CD8-positive, alpha-beta memory T cell (primary cell): ENCODE data around the gene AGPAT2. TPM values are rescaled to one million over a fixed set of nuclear protein-coding genes. Genes with fewer than 3 reads are reported as not detected.

Source experiments
- CTCF ChIA-PET: fragments of 350-600 bp; sonication (Branson Sonifier 250); formaldehyde crosslinking; loops from one replicate; lab custom pipeline; 2021; ENCODE audit warnings: antibody characterized with exemption; lab: Charles Lee
- POLR2A ChIA-PET: fragments of 350-600 bp; sonication (Branson Sonifier 250); formaldehyde crosslinking; loops from one replicate; lab custom pipeline; 2021; ENCODE audit warnings: antibody characterized with exemption; lab: Charles Lee
- DNase-seq, 5 donors: peaks; one replicate each; pipeline versions ENCODE4 v3.0.0 to v3.0.0-alpha.2; 2020 to 2022; ENCODE audit warnings: mixed read lengths in 1 of 5
- H3K27ac ChIP-seq: one replicate; pipeline ENCODE4 v1.7.0; 2013; ENCODE audit warnings: low read depth, mild to moderate bottlenecking, low read length, moderate library complexity
- H3K27me3 ChIP-seq: 2 replicates; pipeline ENCODE4 v1.7.0; 2013; ENCODE audit warnings: low read length, mild to moderate bottlenecking; ENCODE audit not compliant: insufficient read depth, poor library complexity, severe bottlenecking
- H3K36me3 ChIP-seq: 2 replicates; pipeline ENCODE4 v1.7.0; 2013; ENCODE audit warnings: mild to moderate bottlenecking, low read length, moderate library complexity; ENCODE audit not compliant: insufficient read depth
- H3K4me1 ChIP-seq: 2 replicates; pipeline ENCODE4 v1.7.0; 2013; ENCODE audit warnings: mild to moderate bottlenecking, low read length, moderate library complexity; ENCODE audit not compliant: insufficient read depth
- H3K4me3 ChIP-seq: 2 replicates; pipeline ENCODE4 v1.7.0; 2013; ENCODE audit warnings: mild to moderate bottlenecking, low read length
- H3K9me3 ChIP-seq: 2 replicates; pipeline ENCODE4 v1.7.0; 2013; ENCODE audit warnings: mild to moderate bottlenecking, low read length
- H3K27ac Mint-ChIP-seq, 8 donors: one replicate each; pipeline ENCODE4 v1.8.0; 2020 to 2021; ENCODE audit warnings: mixed read lengths in 8 of 8, mild to moderate bottlenecking in 6 of 8, inconsistent platforms in 3 of 8, moderate library complexity in 3 of 8
- H3K27me3 Mint-ChIP-seq, 2 donors: one replicate each; pipeline ENCODE4 v1.8.0; 2020 to 2021; ENCODE audit warnings: mixed read lengths in 2 of 2, mild to moderate bottlenecking in 1 of 2, moderate library complexity in 1 of 2
- H3K36me3 Mint-ChIP-seq, 3 donors: one replicate each; pipeline ENCODE4 v1.8.0; 2020 to 2021; ENCODE audit warnings: mixed read lengths in 3 of 3, inconsistent platforms in 1 of 3, mild to moderate bottlenecking in 1 of 3
- H3K4me1 Mint-ChIP-seq, 3 donors: one replicate each; pipeline ENCODE4 v1.8.0; 2020 to 2021; ENCODE audit warnings: mixed read lengths in 3 of 3, inconsistent platforms in 1 of 3, mild to moderate bottlenecking in 1 of 3
- H3K4me3 Mint-ChIP-seq, 7 donors: one replicate each; pipeline ENCODE4 v1.8.0; 2020 to 2021; ENCODE audit warnings: mixed read lengths in 7 of 7, mild to moderate bottlenecking in 6 of 7, moderate library complexity in 4 of 7, inconsistent platforms in 2 of 7
- H3K9me3 Mint-ChIP-seq, 5 donors: one replicate each; pipeline ENCODE4 v1.8.0; 2020 to 2022; ENCODE audit warnings: mixed read lengths in 5 of 5, mild to moderate bottlenecking in 3 of 5, moderate library complexity in 2 of 5, inconsistent platforms in 1 of 5
- polyA plus RNA-seq: library from polyadenylated mRNA; unstranded; fragments of 300-500 nt; fragmentation: Illumina TruSeq; gene quantifications from one replicate; pipeline ENCODE4 v1.2.3, GENCODE V29; 2021
- total RNA-seq, 2 experiments: library from RNA; stranded (reverse); gene quantifications; one replicate each; pipeline ENCODE4 v1.2.3, GENCODE V29; 2021

AGPAT2 gene
- total and polyA plus RNA-seq, 3 experiments from 2014 or later: 17.4 to 32.5 (median 18.4) TPM

DNA sequence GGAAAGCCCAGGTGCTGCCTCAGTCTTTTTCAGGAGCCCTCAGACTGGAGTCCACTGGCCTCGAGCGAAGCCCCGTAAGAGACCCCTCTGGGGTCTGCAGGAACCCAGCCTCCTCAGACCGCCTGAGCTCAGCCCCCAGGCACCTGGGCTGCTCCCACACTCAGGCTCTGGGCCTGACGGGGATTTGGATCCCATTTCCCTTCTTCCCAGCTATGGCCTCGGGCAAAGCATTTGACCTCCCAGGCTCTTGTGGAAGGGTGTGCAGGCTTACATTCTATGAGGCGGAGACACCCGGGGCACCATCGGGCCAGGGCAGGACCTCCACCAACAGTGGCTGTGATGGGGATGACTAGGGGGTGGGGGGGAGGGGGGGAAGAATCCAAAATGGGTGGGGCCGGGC is 4.5 kb downstream of the AGPAT2 start:
- no peak for DNase-seq
- ChIA-PET POLR2A (no interaction called here), CTCF (interaction anchor here (1.2 kb wide), 1 partner anchor 11 kb away, joined by 5 read pairs; no protein-coding TSS in a partner anchor)
- Mint-ChIP-seq H3K9me3 (no peaks in the 10 kb centered on the region), H3K27me3 (no peaks in the 10 kb centered on the region), H3K4me1 (peaks cover 0 to 8% (median 2%) of the 10 kb centered on the region in 3 donors), H3K27ac (no peak overlapping the region), H3K36me3 (no peaks in the 10 kb centered on the region), H3K4me3 (no peak overlapping the region)
- Histone ChIP-seq H3K9me3 (no peaks in the 10 kb centered on the region), H3K27ac (no peak overlapping the region), H3K4me3 (no peak overlapping the region), H3K4me1 (peaks cover 11% of the 10 kb centered on the region), H3K36me3 (no peaks in the 10 kb centered on the region), H3K27me3 (no peaks in the 10 kb centered on the region)

DNA sequence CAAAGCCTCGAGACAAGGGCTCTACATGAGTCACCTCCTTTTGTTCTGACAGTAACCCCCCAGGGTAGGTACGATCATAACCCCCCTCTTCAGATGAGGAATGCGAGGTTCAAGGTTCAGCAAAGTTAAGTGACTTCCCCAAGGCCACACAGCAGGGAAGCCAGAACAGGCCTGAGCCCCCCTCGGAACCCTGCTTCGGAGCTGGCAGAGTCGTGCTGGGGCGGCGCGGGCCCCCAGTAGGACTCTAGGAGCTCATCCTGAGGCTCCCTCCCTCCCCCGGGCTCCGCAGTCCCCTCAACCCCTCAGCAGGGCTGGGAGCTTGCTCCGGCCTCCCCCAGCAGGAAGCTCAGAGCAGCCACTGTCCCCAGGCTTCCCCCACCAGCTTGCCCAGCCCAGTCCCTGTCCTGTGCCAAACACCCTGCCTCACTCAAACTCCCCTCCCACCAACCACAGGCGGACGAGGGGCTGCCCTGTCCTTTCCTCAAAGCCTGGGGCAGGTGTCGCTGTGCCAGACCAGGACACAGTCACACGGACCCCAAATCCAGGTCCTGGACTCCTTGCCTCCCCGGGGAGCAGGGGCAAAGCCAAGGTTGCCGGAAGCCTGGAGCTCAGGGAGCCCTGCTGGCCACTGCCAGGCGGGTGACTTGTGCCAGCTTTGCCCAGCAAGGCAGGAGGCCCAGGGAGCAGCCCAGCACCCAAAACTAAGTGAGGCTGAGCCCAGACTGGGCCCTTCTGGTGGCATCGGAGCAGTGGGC is 5.1 kb downstream of the AGPAT2 start:
- Histone ChIP-seq H3K36me3 (no peaks in the 10 kb centered on the region), H3K27ac (no peak overlapping the region), H3K9me3 (no peaks in the 10 kb centered on the region), H3K4me1 (peaks cover 11% of the 10 kb centered on the region), H3K4me3 (no peak overlapping the region), H3K27me3 (no peaks in the 10 kb centered on the region)
- Mint-ChIP-seq H3K36me3 (no peaks in the 10 kb centered on the region), H3K4me1 (peaks cover 0 to 8% (median 2%) of the 10 kb centered on the region in 3 donors), H3K9me3 (no peaks in the 10 kb centered on the region), H3K27me3 (no peaks in the 10 kb centered on the region), H3K27ac (peak overlapping the region in 1 of 8 donors; percentile 60), H3K4me3 (no peak overlapping the region)
- POLR2A ChIA-PET: no interaction called here
- no peak for DNase-seq
- CTCF ChIA-PET: interaction anchor here (1.2 kb wide), 1 partner anchor 10 kb away, joined by 5 read pairs; no protein-coding TSS in a partner anchor

DNA sequence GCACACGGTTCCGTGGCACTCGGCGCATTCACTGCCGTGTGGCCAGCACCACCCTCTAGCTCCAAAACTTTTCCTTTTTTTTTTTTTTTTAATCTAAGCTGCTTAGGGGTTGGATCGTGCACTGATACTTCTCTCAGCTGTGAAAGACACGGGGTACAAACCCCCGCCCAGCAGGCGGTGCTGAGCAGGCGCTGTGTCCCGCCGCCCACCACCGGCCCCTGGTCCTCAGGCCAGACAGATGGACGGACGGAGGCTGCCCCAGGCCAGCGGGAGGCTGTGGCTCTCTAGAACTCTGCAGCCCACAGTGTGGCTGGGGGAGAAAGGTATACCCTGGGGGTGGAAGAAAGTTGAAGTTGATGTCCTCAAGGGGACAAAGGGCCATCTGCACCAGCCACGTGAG is 6.2 kb downstream of the AGPAT2 start:
- Mint-ChIP-seq H3K27me3 (no peaks in the 10 kb centered on the region), H3K4me3 (no peak overlapping the region), H3K9me3 (no peaks in the 10 kb centered on the region), H3K4me1 (peaks cover 0 to 3% (median 0%) of the 10 kb centered on the region in 3 donors), H3K36me3 (peaks cover 0 to 3% (median 0%) of the 10 kb centered on the region in 3 donors), H3K27ac (peak overlapping the region in 1 of 8 donors; percentile 93)
- Histone ChIP-seq H3K4me3 (no peak overlapping the region), H3K36me3 (no peaks in the 10 kb centered on the region), H3K27ac (no peak overlapping the region), H3K9me3 (no peaks in the 10 kb centered on the region), H3K4me1 (peaks cover 6% of the 10 kb centered on the region), H3K27me3 (no peaks in the 10 kb centered on the region)
- ChIA-PET CTCF (no interaction called here), POLR2A (no interaction called here)
- DNase-seq: no peak

DNA sequence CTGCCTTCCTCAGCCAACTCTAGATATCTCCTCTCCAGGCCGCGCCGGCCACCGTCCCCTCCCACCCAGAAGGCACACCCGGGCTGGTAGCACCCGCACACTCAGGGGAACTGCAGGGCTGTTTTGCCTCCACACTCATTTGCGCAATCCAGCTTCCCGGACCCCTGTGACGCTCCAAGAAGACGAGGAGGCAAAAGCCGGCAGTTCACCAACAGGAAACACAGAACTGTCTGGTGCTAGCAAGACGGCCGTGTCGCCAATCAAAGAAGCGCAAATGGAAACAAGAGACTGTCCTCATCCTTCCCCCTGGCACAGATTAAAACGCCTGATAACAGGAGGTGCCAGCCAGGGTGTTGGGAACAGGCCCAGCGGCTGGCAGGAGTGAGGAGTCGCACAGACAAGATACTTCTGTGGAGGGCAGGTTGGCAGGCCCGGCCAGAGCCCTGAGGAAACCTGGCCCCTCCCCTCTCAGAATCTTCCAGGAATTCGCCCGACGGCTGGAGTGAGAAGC is 7.8 kb downstream of the AGPAT2 start:
- Histone ChIP-seq H3K27me3 (no peaks in the 10 kb centered on the region), H3K9me3 (no peaks in the 10 kb centered on the region), H3K27ac (no peak overlapping the region), H3K36me3 (no peaks in the 10 kb centered on the region), H3K4me3 (no peak overlapping the region), H3K4me1 (no peaks in the 10 kb centered on the region)
- no peak for DNase-seq
- H3K4me3 Mint-ChIP-seq: no peak overlapping the region
- H3K9me3 Mint-ChIP-seq: no peaks in the 10 kb centered on the region
- CTCF ChIA-PET: no interaction called here
- no peaks in the 10 kb centered on the region for H3K27me3 Mint-ChIP-seq
- no peaks in the 10 kb centered on the region for H3K4me1 Mint-ChIP-seq
- H3K36me3 Mint-ChIP-seq: peaks cover 0 to 5% (median 0%) of the 10 kb centered on the region in 3 donors
- H3K27ac Mint-ChIP-seq: peak overlapping the region in 2 of 8 donors; percentile 30 to 83
- POLR2A ChIA-PET: no interaction called here

DNA sequence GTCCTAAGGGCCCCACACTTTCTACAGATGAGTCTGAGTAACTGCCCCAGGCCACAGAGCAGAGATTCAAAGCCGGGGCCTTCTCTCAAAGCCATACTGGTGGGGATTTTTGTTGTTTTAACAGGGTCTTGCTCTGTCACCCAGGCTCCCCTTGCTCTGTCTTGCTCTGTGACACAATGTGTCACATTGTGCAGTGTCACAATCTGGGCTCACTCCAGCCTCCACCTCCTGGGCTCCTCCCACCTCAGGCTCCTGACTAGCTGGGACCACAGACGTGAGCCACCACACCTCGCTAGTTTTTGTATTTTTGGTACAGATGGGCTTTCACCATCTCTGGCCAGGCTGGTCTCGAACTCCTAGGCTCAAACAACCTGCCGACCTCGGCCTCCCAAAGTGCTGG is 8.6 kb downstream of the AGPAT2 start:
- Histone ChIP-seq H3K4me3 (no peak overlapping the region), H3K27me3 (no peaks in the 10 kb centered on the region), H3K9me3 (no peaks in the 10 kb centered on the region), H3K36me3 (no peaks in the 10 kb centered on the region), H3K27ac (no peak overlapping the region), H3K4me1 (no peaks in the 10 kb centered on the region)
- Mint-ChIP-seq H3K27ac (peak overlapping the region in 1 of 8 donors; percentile 23), H3K9me3 (no peaks in the 10 kb centered on the region), H3K36me3 (peaks cover 0 to 10% (median 0%) of the 10 kb centered on the region in 3 donors), H3K4me1 (no peaks in the 10 kb centered on the region), H3K4me3 (no peak overlapping the region), H3K27me3 (no peaks in the 10 kb centered on the region)
- ChIA-PET CTCF (no interaction called here), POLR2A (no interaction called here)
- DNase-seq: no peak

DNA sequence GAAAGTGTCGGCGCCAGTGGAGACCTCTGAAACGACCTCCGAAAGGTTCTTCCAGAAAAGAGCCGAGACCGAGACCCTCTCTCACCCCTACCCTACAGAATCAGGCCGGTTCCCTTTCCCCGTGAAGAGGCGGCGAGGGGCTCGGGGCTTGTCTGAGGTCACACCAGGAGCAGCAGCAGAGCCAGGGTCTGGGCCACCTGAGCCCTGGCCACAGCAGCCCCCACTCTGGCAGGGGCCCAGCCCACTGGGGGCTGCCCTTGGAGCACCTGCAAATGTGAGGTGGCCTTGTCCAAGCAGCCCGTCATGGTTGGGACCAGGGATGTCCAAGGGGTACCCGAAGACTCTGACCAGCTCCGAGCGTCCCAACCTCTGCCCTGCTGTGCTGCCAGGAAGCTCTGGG is 9.2 kb downstream of the AGPAT2 start:
- H3K9me3 Mint-ChIP-seq: no peaks in the 10 kb centered on the region

DNA sequence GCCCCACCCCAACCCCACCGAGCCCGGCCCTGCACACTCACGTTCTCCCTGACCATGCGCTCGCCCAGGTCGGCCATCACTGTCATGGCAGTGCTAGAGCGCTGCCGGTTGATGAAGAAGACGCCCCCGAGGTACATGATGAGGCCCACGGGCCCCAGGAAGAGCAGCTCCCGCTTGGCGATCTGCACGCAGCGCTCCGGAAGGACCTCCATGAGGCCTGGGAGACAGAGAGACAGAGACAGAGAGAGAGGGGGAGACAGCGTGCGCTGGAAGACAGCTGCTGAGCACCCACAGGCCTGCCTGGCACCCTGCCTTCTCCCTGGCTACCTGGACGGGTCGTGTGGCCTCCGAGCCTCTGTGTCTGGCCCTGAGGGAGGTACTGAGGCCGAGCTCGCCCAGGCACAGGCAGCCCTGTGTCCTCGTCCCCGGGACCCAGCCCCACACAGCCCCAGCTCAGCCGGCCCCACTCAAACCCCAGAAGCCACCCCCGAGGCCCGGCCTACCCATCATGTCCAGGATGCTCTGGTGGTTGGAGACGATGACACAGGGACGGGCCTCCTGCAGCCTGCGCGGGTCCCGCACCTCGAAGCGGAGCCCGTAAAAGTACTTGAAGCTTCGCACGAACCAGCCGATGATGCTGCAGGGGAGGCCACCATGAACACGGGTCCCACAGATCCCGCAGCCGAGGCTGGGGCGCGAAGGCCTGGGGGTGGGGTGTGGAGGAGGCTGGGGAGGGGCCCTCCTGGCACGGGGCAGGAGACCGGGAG is 10.2 kb downstream of the AGPAT2 start:
- no peaks in the 10 kb centered on the region for H3K9me3 Mint-ChIP-seq
- H3K4me3 ChIP-seq: no peak overlapping the region
- H3K9me3 ChIP-seq: no peaks in the 10 kb centered on the region
- no peak overlapping the region for H3K4me3 Mint-ChIP-seq
- peaks cover 0 to 10% (median 0%) of the 10 kb centered on the region in 3 donors for H3K36me3 Mint-ChIP-seq
- no peaks in the 10 kb centered on the region for H3K4me1 ChIP-seq
- ChIA-PET POLR2A (interaction anchor here (0.6 kb wide), 1 partner anchor 24 kb away, joined by 4 read pairs; no protein-coding TSS in a partner anchor), CTCF (no interaction called here)
- H3K27ac ChIP-seq: no peak overlapping the region
- DNase-seq: no peak
- no peaks in the 10 kb centered on the region for H3K27me3 ChIP-seq
- H3K36me3 ChIP-seq: no peaks in the 10 kb centered on the region
- no peaks in the 10 kb centered on the region for H3K4me1 Mint-ChIP-seq
- no peak overlapping the region for H3K27ac Mint-ChIP-seq
- no peaks in the 10 kb centered on the region for H3K27me3 Mint-ChIP-seq

More for the DNA sequence above, 9.2 kb downstream of the AGPAT2 start:
- Mint-ChIP-seq H3K27ac (no peak overlapping the region), H3K4me1 (no peaks in the 10 kb centered on the region), H3K36me3 (peaks cover 0 to 10% (median 0%) of the 10 kb centered on the region in 3 donors), H3K4me3 (no peak overlapping the region), H3K27me3 (no peaks in the 10 kb centered on the region)
- Histone ChIP-seq H3K9me3 (no peaks in the 10 kb centered on the region), H3K4me1 (no peaks in the 10 kb centered on the region), H3K36me3 (no peaks in the 10 kb centered on the region), H3K27me3 (no peaks in the 10 kb centered on the region), H3K27ac (no peak overlapping the region), H3K4me3 (no peak overlapping the region)
- POLR2A ChIA-PET: no interaction called here
- no peak for DNase-seq
- CTCF ChIA-PET: no interaction called here
